ENCODE data around the gene DMD.

DMD gene

GRCh38 chrX:31200430-31200829, 2010.9 kb downstream of the DMD start:
- in situ Hi-C loops (cut with MboI; ENCODE audit: low sequenced_read_pairs, unreplicated experiment), result loop anchor here (25.0 kb wide), 1 partner anchor 462 kb away; no protein-coding TSS in a partner anchor
- DNase-seq (ENCODE audit: low spot score), result no peak
- no peak for TF ChIP-seq CTCF (IDR thresholded peaks at IDR 0.05; ENCODE audit: borderline replicate concordance, control extremely low read depth, extremely low read depth, insufficient read depth, missing control alignments)

GRCh38 chrX:31199840-31200114, 2011.6 kb downstream of the DMD start:
- no peak for TF ChIP-seq CTCF (IDR thresholded peaks at IDR 0.05; ENCODE audit: borderline replicate concordance, control extremely low read depth, extremely low read depth, insufficient read depth, missing control alignments)
- in situ Hi-C loops (cut with MboI; ENCODE audit: low sequenced_read_pairs, unreplicated experiment), result loop anchor here (25.0 kb wide), 1 partner anchor 463 kb away; no protein-coding TSS in a partner anchor
- DNase-seq (ENCODE audit: low spot score), result no peak

- no peak for TF ChIP-seq CTCF (IDR thresholded peaks at IDR 0.05; ENCODE audit: borderline replicate concordance, control extremely low read depth, extremely low read depth, insufficient read depth, missing control alignments)
- DNase-seq (ENCODE audit: low spot score), result no peak
- in situ Hi-C loops (cut with MboI; ENCODE audit: low sequenced_read_pairs, unreplicated experiment), result no loop called here
These were observed 2012.1 kb downstream of the DMD start for GRCh38 chrX:31199056-31199839.

GRCh38 chrX:31190221-31190975, 2021.0 kb downstream of the DMD start:
- in situ Hi-C loops (cut with MboI; ENCODE audit: low sequenced_read_pairs, unreplicated experiment), result no loop called here
- no peak for TF ChIP-seq CTCF (IDR thresholded peaks at IDR 0.05; ENCODE audit: borderline replicate concordance, control extremely low read depth, extremely low read depth, insufficient read depth, missing control alignments)

GRCh38 chrX:31186693-31187338, 2024.5 kb downstream of the DMD start:
- in situ Hi-C loops (cut with MboI; ENCODE audit: low sequenced_read_pairs, unreplicated experiment), result no loop called here
- DNase-seq (ENCODE audit: low spot score), result no peak
- no peak for TF ChIP-seq CTCF (IDR thresholded peaks at IDR 0.05; ENCODE audit: borderline replicate concordance, control extremely low read depth, extremely low read depth, insufficient read depth, missing control alignments)

More at GRCh38 chrX:31190221-31190975, 2021.0 kb downstream of the DMD start:
- no peak for DNase-seq (ENCODE audit: low spot score)

GRCh38 chrX:31185884-31186283, 2025.5 kb downstream of the DMD start:
- in situ Hi-C loops (cut with MboI; ENCODE audit: low sequenced_read_pairs, unreplicated experiment), result no loop called here
- TF ChIP-seq CTCF (IDR thresholded peaks at IDR 0.05; ENCODE audit: borderline replicate concordance, control extremely low read depth, extremely low read depth, insufficient read depth, missing control alignments), result no peak
- DNase-seq (ENCODE audit: low spot score), result no peak

Data from GM13976 (cell line).